Lower leg skin (tissue), 4 donors: ENCODE results near the gene HPD. TPM values are rescaled to one million over a fixed set of nuclear protein-coding genes. Genes with fewer than 3 reads are reported as not detected.
"Not testable (repeated sequence)": the region's sequence is repeated elsewhere in the genome, so short reads cannot be mapped to it uniquely, and the experiment has no call there.

Experiments used
- DNase-seq, 2 donors: peaks; one replicate each; pipeline ENCODE4 v3.0.0-alpha.2; 2019; ENCODE audit warnings: low spot score in 2 of 2
- H3K4me3 ChIP-seq: fragments of 200-600 bp; sonication (generic); 2 replicates; pipeline ENCODE4 v1.5.1; 2017; ENCODE audit warnings: mild to moderate bottlenecking, low read depth; ENCODE audit not compliant: poor library complexity, severe bottlenecking
- POLR2A ChIP-seq, 2 donors: fragments of 450-650 bp; IDR thresholded peaks; one replicate each; pipeline ENCODE4 v1.6.1; 2016 to 2017; ENCODE audit warnings: antibody characterized with exemption in 2 of 2, mild to moderate bottlenecking in 1 of 2, moderate library complexity in 1 of 2
- WGBS, 2 donors: methylation state at CpG; one replicate each; pipeline ENCODE4 v1.1.5; 2018; 5-methylcytosine and 5-hydroxymethylcytosine counted together
- intact Hi-C: fragments of 100-400 bp; cut with DNase I; formaldehyde crosslinking; loops from one replicate; pipeline ENCODE4 v1.15.0; 2023; ENCODE audit warnings: low total_unique reads
- total RNA-seq, 4 donors: library from RNA; depleted of rRNA; stranded (reverse); fragments of >200 nt; gene quantifications; one replicate each; pipeline ENCODE4 v1.1.0, GENCODE V29; 2016
- TF ChIP-seq, protein P1 (sequence below), 3 donors: fragments of 450-650 bp; IDR thresholded peaks; one replicate each; pipeline ENCODE4 v1.5.1; 2016; ENCODE audit warnings: antibody characterized with exemption in 3 of 3, mild to moderate bottlenecking in 3 of 3, moderate library complexity in 2 of 3

Gene HPD
- total RNA-seq, 4 donors from 2014 or later = not detected

DNA sequence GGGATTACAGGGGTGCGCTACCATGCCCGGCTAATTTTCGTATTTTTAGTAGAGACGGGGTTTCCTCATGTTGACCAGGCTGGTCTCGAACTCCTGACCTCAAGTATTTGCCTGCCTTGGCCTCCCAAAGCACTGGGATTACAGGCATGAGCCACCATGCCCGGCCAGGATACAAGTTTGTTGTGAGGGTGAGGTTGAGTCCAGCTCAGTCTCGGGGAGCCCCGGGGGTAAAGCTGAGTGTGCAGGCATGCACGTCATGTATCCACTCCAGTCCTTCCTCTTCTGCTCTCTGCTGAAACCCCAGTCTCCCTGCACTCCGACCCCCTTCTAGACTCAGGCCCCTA lies 369 bp downstream of the HPD start:
- no peak overlapping the region for H3K4me3 ChIP-seq
- intact Hi-C loops = no loop called here
- no peak for DNase-seq
- TF ChIP-seq, protein P1, sequence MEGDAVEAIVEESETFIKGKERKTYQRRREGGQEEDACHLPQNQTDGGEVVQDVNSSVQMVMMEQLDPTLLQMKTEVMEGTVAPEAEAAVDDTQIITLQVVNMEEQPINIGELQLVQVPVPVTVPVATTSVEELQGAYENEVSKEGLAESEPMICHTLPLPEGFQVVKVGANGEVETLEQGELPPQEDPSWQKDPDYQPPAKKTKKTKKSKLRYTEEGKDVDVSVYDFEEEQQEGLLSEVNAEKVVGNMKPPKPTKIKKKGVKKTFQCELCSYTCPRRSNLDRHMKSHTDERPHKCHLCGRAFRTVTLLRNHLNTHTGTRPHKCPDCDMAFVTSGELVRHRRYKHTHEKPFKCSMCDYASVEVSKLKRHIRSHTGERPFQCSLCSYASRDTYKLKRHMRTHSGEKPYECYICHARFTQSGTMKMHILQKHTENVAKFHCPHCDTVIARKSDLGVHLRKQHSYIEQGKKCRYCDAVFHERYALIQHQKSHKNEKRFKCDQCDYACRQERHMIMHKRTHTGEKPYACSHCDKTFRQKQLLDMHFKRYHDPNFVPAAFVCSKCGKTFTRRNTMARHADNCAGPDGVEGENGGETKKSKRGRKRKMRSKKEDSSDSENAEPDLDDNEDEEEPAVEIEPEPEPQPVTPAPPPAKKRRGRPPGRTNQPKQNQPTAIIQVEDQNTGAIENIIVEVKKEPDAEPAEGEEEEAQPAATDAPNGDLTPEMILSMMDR (IDR thresholded peaks at IDR 0.05) = no peak
- no peak for TF ChIP-seq POLR2A (IDR thresholded peaks at IDR 0.05)
- 85 to 91% methylated on average over 8 to 10 of the region's 10 CpGs for WGBS, 2 donors

DNA sequence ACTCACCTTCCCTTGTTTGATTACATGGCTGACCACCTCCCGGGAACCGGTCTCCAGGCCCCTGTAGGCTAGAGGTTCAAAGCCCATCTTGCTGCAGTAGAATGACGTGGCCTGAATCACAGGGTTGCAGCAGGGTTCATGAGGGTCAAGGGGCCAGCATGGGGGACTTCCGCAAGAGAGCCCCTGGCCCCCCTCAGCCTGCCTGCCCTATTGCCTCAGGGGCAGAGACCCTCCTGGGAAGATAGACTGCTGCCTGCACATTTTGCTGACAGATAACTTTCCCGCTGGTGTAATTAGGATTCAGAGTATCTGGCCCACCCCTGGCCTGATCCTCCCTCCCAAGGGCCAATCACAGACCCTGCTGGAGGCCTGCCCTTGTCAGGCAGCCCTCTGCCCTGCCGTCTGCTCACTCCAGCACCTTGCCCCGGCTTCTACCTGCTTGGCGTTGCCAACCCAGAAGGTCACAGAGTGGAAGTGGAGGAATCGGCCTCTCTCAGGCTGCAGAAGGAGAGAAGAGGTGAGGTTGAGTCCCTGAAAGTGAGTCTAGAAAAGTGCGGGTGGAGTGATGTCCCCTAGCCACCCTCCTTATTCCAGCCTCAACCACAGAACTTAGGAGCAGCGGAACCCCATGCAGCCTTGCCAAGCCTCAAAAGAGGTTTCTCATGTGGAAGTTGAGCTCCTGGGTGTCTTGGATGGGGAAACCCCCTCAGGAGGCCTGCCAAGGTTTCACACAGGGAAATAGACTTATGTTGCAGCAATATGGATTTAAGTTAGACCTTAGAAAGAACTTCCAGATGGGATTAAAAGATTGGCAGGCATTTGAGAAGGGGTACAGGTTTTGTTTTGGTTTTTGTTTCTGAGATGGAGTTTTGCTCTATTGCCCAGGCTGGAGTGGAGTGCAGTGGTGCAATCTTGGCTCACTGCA lies 1.1 kb downstream of the HPD start:
- intact Hi-C loops = no loop called here

DNA sequence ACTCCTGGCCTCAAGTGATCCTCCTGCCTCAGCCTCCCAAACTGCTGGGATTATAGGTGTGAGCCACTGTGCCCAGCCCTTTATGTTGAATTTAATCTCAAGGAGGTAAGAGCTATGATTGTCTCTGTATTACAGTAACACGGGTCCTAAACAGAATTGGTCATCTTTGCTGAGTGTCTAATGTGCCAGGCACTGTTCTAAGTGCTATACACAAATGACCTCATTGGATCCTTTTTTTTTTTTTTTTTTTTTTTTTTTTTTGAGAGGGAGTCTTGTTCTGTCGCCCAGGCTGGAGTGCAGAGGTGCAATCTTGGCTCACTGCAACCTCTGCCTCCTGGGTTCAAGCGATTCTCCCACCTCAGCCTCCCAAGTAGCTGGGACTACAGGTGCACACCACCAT lies 6.3 kb downstream of the HPD start:
- intact Hi-C loops, H3K4me3 ChIP-seq, DNase-seq: not testable (repeated sequence)
- WGBS, 2 donors = 58 to 60% methylated on average over 3 of the region's 3 CpGs

More for the DNA sequence above, 1.1 kb downstream of the HPD start:
- 74 to 80% methylated on average over 9 to 10 of the region's 11 CpGs for WGBS, 2 donors
- TF ChIP-seq POLR2A (IDR thresholded peaks at IDR 0.05) = no peak
- TF ChIP-seq, protein P1 (IDR thresholded peaks at IDR 0.05) = no peak
- no peak for DNase-seq
- H3K4me3 ChIP-seq = no peak overlapping the region

DNA sequence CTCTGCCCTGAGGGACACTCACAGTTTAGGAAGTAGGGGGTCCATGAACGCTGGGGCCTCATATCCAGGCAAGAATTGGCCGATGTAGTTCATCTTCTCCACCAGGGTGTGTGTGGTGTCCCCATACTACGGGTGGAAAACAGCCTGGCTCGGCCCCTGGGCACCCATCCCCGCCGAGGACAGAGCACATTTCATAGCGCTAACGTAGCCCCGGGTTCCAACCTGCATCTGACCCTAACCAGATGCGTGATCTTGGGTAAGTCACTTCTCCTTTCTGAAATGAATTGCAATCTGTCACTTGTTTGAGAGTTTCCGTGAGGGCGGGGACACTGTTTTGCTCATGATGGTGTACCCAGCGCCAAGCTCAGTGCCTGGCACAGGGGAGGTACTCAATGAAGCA lies 9.0 kb downstream of the HPD start:
- TF ChIP-seq, protein P1 (IDR thresholded peaks at IDR 0.05) = no peak
- no peak for TF ChIP-seq POLR2A (IDR thresholded peaks at IDR 0.05)
- DNase-seq = no peak
- WGBS, 2 donors = 77 to 80% methylated on average over 13 of the region's 13 CpGs
- intact Hi-C loops = no loop called here
- no peak overlapping the region for H3K4me3 ChIP-seq

DNA sequence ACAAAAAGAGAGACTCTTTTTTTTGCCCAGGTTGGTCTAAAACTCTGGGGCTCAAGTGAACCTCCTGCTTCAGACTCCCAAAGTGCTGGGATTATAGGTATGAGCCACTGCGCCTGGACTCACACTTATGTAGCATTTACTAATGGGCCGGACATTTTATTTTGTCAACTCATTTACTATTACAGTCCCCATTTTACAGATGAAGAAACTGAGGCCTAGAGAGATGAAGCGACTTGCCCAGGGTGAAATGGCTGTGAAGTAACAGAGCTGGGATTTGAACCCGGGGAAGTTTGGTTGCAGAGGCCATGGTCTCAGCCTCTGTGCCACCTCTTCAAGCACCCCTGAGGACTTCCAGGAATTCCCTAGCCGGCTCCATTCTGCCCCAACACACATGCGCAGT lies 9.4 kb downstream of the HPD start:
- no peak overlapping the region for H3K4me3 ChIP-seq
- intact Hi-C loops = no loop called here
- TF ChIP-seq, protein P1 (IDR thresholded peaks at IDR 0.05) = no peak
- no peak for DNase-seq
- 93 to 94% methylated on average over 6 of the region's 6 CpGs for WGBS, 2 donors

DNA sequence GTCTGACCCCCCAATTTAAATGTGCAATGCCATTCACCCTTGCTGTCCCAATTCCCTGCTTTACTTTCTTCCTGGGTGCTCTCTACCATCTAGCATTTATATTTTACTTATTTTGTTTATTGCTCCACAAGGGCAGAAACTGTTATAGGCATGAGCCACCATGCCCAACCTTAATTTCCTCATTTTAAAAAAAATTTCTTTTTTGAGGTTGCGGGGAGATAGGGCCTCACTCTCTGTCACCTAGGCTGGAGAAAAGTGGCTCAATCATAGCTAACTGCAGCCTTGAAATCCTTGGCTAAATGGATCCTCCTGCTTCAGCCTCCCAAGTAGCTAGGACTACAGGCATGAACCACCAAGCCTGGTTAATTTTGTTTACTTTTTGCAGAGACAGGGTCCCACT lies 13.0 kb downstream of the HPD start:
- TF ChIP-seq POLR2A (IDR thresholded peaks at IDR 0.05) = no peak
- TF ChIP-seq, protein P1 (IDR thresholded peaks at IDR 0.05) = no peak
- no peak overlapping the region for H3K4me3 ChIP-seq
- no peak for DNase-seq
- 92 to 97% methylated on average over 1 of the region's 1 CpG for WGBS, 2 donors
- intact Hi-C loops = no loop called here
